ENCODE measurements around the gene MAMLD1. TPM values are rescaled to one million over a fixed set of nuclear protein-coding genes. Genes with fewer than 3 reads are reported as not detected.

The MAMLD1 gene
- total RNA-seq, 2 experiments from 2014 or later: 0.48 to 0.91 TPM

GRCh38 chrX:150365051-150365989 lies 2.2 kb downstream of the MAMLD1 start:
- Mint-ChIP-seq H3K27ac (no peak overlapping the region), H3K36me3 (peaks cover 2% of the 10 kb centered on the region), H3K27me3 (peaks cover 21% of the 10 kb centered on the region)

GRCh38 chrX:150365990-150366911 lies 3.1 kb downstream of the MAMLD1 start:
- Mint-ChIP-seq H3K4me3 (peak overlapping the region; percentile 71), H3K4me1 (peaks cover 18% of the 10 kb centered on the region), H3K27ac (no peak overlapping the region), H3K9me3 (no peaks in the 10 kb centered on the region), H3K36me3 (peaks cover 2% of the 10 kb centered on the region), H3K27me3 (peaks cover 11% of the 10 kb centered on the region)
- peak; percentile 4 for DNase-seq

More at GRCh38 chrX:150365051-150365989, 2.2 kb downstream of the MAMLD1 start:
- DNase-seq: peak; percentile 64
- Mint-ChIP-seq H3K4me1 (peaks cover 18% of the 10 kb centered on the region), H3K4me3 (peak overlapping the region; percentile 71), H3K9me3 (no peaks in the 10 kb centered on the region)

GRCh38 chrX:150366951-150367545 lies 3.9 kb downstream of the MAMLD1 start:
- Mint-ChIP-seq H3K27me3 (peaks cover 7% of the 10 kb centered on the region), H3K36me3 (peaks cover 2% of the 10 kb centered on the region), H3K9me3 (no peaks in the 10 kb centered on the region), H3K27ac (no peak overlapping the region), H3K4me3 (peak overlapping the region; percentile 54), H3K4me1 (peaks cover 16% of the 10 kb centered on the region)
- DNase-seq: no peak

GRCh38 chrX:150370589-150371312 lies 7.6 kb downstream of the MAMLD1 start:
- H3K9me3 Mint-ChIP-seq: no peaks in the 10 kb centered on the region
- H3K27ac Mint-ChIP-seq: no peak overlapping the region
- no peaks in the 10 kb centered on the region for H3K27me3 Mint-ChIP-seq
- H3K36me3 Mint-ChIP-seq: peaks cover 2% of the 10 kb centered on the region
- peaks cover 13% of the 10 kb centered on the region for H3K4me1 Mint-ChIP-seq
- DNase-seq: no peak
- H3K4me3 Mint-ChIP-seq: no peak overlapping the region

- no peaks in the 10 kb centered on the region for H3K27me3 Mint-ChIP-seq
- H3K9me3 Mint-ChIP-seq: no peaks in the 10 kb centered on the region
- H3K4me3 Mint-ChIP-seq: no peak overlapping the region
- peaks cover 2% of the 10 kb centered on the region for H3K4me1 Mint-ChIP-seq
- peaks cover 2% of the 10 kb centered on the region for H3K36me3 Mint-ChIP-seq
- H3K27ac Mint-ChIP-seq: no peak overlapping the region
- no peak for DNase-seq
Observed at GRCh38 chrX:150371877-150372276, 8.8 kb downstream of the MAMLD1 start.

GRCh38 chrX:150372280-150372679 lies 9.2 kb downstream of the MAMLD1 start:
- no peaks in the 10 kb centered on the region for H3K27me3 Mint-ChIP-seq
- no peak for DNase-seq
- H3K36me3 Mint-ChIP-seq: peaks cover 2% of the 10 kb centered on the region
- H3K4me3 Mint-ChIP-seq: no peak overlapping the region
- no peaks in the 10 kb centered on the region for H3K9me3 Mint-ChIP-seq
- no peak overlapping the region for H3K27ac Mint-ChIP-seq
- no peaks in the 10 kb centered on the region for H3K4me1 Mint-ChIP-seq

- Mint-ChIP-seq H3K27ac (no peak overlapping the region), H3K4me1 (no peaks in the 10 kb centered on the region), H3K4me3 (no peak overlapping the region), H3K27me3 (no peaks in the 10 kb centered on the region), H3K9me3 (no peaks in the 10 kb centered on the region), H3K36me3 (peaks cover 2% of the 10 kb centered on the region)
- no peak for DNase-seq
Observed at GRCh38 chrX:150372756-150373155, 9.6 kb downstream of the MAMLD1 start.

- H3K36me3 Mint-ChIP-seq: no peaks in the 10 kb centered on the region
- no peak overlapping the region for H3K4me3 Mint-ChIP-seq
- H3K27ac Mint-ChIP-seq: no peak overlapping the region
- H3K27me3 Mint-ChIP-seq: no peaks in the 10 kb centered on the region
- no peaks in the 10 kb centered on the region for H3K9me3 Mint-ChIP-seq
- DNase-seq: no peak
- no peaks in the 10 kb centered on the region for H3K4me1 Mint-ChIP-seq
Observed at GRCh38 chrX:150375243-150375770, 12.2 kb downstream of the MAMLD1 start.

GRCh38 chrX:150377005-150377404 lies 13.9 kb downstream of the MAMLD1 start:
- H3K4me3 Mint-ChIP-seq: no peak overlapping the region

GRCh38 chrX:150405006-150405405 lies 41.9 kb downstream of the MAMLD1 start:
- H3K4me1 Mint-ChIP-seq: no peaks in the 10 kb centered on the region
- H3K9me3 Mint-ChIP-seq: no peaks in the 10 kb centered on the region
- no peak overlapping the region for H3K4me3 Mint-ChIP-seq
- H3K36me3 Mint-ChIP-seq: no peaks in the 10 kb centered on the region
- DNase-seq: no peak
- no peaks in the 10 kb centered on the region for H3K27me3 Mint-ChIP-seq
- H3K27ac Mint-ChIP-seq: no peak overlapping the region

More at GRCh38 chrX:150377005-150377404, 13.9 kb downstream of the MAMLD1 start:
- Mint-ChIP-seq H3K9me3 (no peaks in the 10 kb centered on the region), H3K36me3 (no peaks in the 10 kb centered on the region), H3K27me3 (no peaks in the 10 kb centered on the region), H3K4me1 (no peaks in the 10 kb centered on the region), H3K27ac (no peak overlapping the region)
- no peak for DNase-seq

- H3K36me3 Mint-ChIP-seq: no peaks in the 10 kb centered on the region
- no peak overlapping the region for H3K27ac Mint-ChIP-seq
- peaks cover under 1% of the 10 kb centered on the region for H3K4me1 Mint-ChIP-seq
- H3K9me3 Mint-ChIP-seq: no peaks in the 10 kb centered on the region
- H3K27me3 Mint-ChIP-seq: no peaks in the 10 kb centered on the region
- DNase-seq: no peak
- H3K4me3 Mint-ChIP-seq: no peak overlapping the region
Observed at GRCh38 chrX:150405576-150405975, 42.5 kb downstream of the MAMLD1 start.

- Mint-ChIP-seq H3K9me3 (no peaks in the 10 kb centered on the region), H3K36me3 (no peaks in the 10 kb centered on the region), H3K27ac (no peak overlapping the region), H3K4me1 (peaks cover 5% of the 10 kb centered on the region), H3K4me3 (no peak overlapping the region), H3K27me3 (no peaks in the 10 kb centered on the region)
- no peak for DNase-seq
Observed at GRCh38 chrX:150406596-150406995, 43.5 kb downstream of the MAMLD1 start.

- no peak overlapping the region for H3K4me3 Mint-ChIP-seq
- peaks cover 5% of the 10 kb centered on the region for H3K4me1 Mint-ChIP-seq
- no peak for DNase-seq
- H3K27me3 Mint-ChIP-seq: no peaks in the 10 kb centered on the region
- H3K9me3 Mint-ChIP-seq: no peaks in the 10 kb centered on the region
- H3K27ac Mint-ChIP-seq: no peak overlapping the region
- no peaks in the 10 kb centered on the region for H3K36me3 Mint-ChIP-seq
Observed at GRCh38 chrX:150408007-150408406, 44.9 kb downstream of the MAMLD1 start.

- Mint-ChIP-seq H3K27ac (no peak overlapping the region), H3K4me1 (peaks cover 5% of the 10 kb centered on the region), H3K4me3 (no peak overlapping the region), H3K36me3 (no peaks in the 10 kb centered on the region), H3K9me3 (no peaks in the 10 kb centered on the region), H3K27me3 (no peaks in the 10 kb centered on the region)
- DNase-seq: no peak
Observed at GRCh38 chrX:150408561-150408960, 45.4 kb downstream of the MAMLD1 start.

All from activated naive CD8-positive, alpha-beta T cell treated with anti-CD3 and anti-CD28 coated beads for 36 hours (primary cell).